GM23248 (cell line): ENCODE results near the gene DIDO1.

Experiments used
- EZH2 ChIP-seq: fragments of 200-600 bp; sonication (generic); IDR thresholded peaks from 2 replicates; pipeline ENCODE4 v1.6.1; 2018; ENCODE audit warnings: antibody characterized with exemption, mild to moderate bottlenecking; ENCODE audit not compliant: insufficient read depth, poor library complexity, severe bottlenecking
- EZH2phosphoT487 ChIP-seq: fragments of 200-600 bp; sonication (generic); IDR thresholded peaks from 2 replicates; pipeline ENCODE4 v1.6.1; 2018; ENCODE audit warnings: antibody characterized with exemption, moderate library complexity, mild to moderate bottlenecking, low read depth; ENCODE audit not compliant: insufficient read depth

DNA sequence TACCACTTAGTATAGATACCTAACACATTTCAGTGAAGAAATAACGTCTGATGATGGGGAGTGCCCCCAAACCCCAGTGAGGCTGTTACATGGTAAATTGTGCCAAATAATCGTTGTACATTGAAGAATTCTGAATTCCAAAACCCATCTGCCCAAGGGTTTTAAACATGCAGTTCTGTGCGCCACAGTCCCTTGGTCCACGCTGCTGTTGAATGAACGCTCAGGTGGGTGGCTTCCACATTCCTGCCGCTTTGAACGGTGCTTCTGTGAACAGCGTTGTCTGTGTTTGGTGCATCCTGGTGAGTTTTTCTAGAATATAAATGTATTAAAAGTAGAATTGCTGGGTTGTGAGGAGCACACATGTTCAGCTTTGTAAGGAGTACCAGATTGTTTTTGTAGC is 14.6 kb upstream of the DIDO1 start:
- TF ChIP-seq EZH2 (no peak), EZH2phosphoT487 (no peak)
